Pancreas (tissue), 10 donors: ENCODE results near the gene HUWE1. TPM values are rescaled to one million over a fixed set of nuclear protein-coding genes. Genes with fewer than 3 reads are reported as not detected.

Experiments used
- ATAC-seq, 4 donors: fragments of 200-7000 bp; cut with Tn5 transposase; one replicate each; pipeline versions ENCODE4 v1.8.0 to v1.9.1; 2020; ENCODE audit warnings: mild to moderate bottlenecking in 4 of 4, moderate library complexity in 4 of 4
- DNase-seq, 6 donors: peaks; one replicate each; pipeline ENCODE4 v3.0.0-alpha.2; 2020
- FAIRE-seq: peaks from 2 replicates; lab custom pipeline; 2012; peaks lifted over from hg19 to GRCh38; lab: Jason Lieb, UNC
- H3K27ac ChIP-seq, 4 donors: fragments of 200-600 bp; sonication (generic); 1 replicate in 3 of 4; 2 replicates in 1 of 4; pipeline versions ENCODE4 v1.5.0 to v1.8.0; 2020
- H3K27me3 ChIP-seq, 4 donors: fragments of 200-600 bp; one replicate each; pipeline ENCODE4 v1.8.0; 2021
- H3K36me3 ChIP-seq, 3 donors: fragments of 200-600 bp; sonication (generic) in 1 of 3; one replicate each; pipeline versions ENCODE4 v1.5.0 to v1.8.0; 2020 to 2021
- H3K4me1 ChIP-seq, 3 donors: fragments of 200-600 bp; one replicate each; pipeline ENCODE4 v1.8.0; 2021
- H3K4me3 ChIP-seq, 4 donors: fragments of 200-600 bp; sonication (generic) in 2 of 4; one replicate each; pipeline versions ENCODE4 v1.5.0 to v1.8.0; 2020 to 2021
- H3K9me3 ChIP-seq, 4 donors: fragments of 200-600 bp; one replicate each; pipeline ENCODE4 v1.8.0; 2021
- CTCF ChIP-seq, 4 donors: fragments of 200-600 bp; sonication (generic) in 3 of 4; IDR thresholded peaks; one replicate each; pipeline versions ENCODE4 v1.5.0 to v1.8.0; 2021; ENCODE audit warnings: antibody characterized with exemption in 4 of 4
- WGBS, 2 donors: extraction: QIAGEN DNeasy Blood & Tissue Kit; methylation state at CpG; one replicate each; pipeline ENCODE4 v1.1.7; 2013; 5-methylcytosine and 5-hydroxymethylcytosine counted together
- intact Hi-C, 3 donors: fragments of 100-400 bp; cut with DNase I; formaldehyde crosslinking; loops; one replicate each; pipeline versions ENCODE4 v1.11.1 to v1.14.2; 2022
- polyA plus RNA-seq, 2 donors: library from polyadenylated mRNA; stranded (reverse); fragments of 200-250 nt; gene quantifications; one replicate each; pipeline ENCODE4 v1.2.3, GENCODE V29; 2013
- total RNA-seq, 6 donors: library from RNA; stranded (reverse); fragmentation: NEBNext Ultra II Directional in 4 of 6; extraction: Animal tissue kit (Norgen Biotek cat#: 25700) in 4 of 6; gene quantifications; one replicate each; pipeline versions ENCODE4 v1.2.1 to v1.2.4, GENCODE V29; 2021 to 2023
- donor health status: healthy with polysubstance abuse.
- donor health status: DM: no; HTN: no; CAD: no; lungs with moderate emphysema.
- donor health status: DM: no; HTN: no; CAD: no.
- donor health status: control.
- donor health status: control.
- donor health status: Bipolar disorder and iron deficiency.
- donor health status: DM: yes; HTN: yes; CAD: no.
- donor health status: DM: no; HTN: no; CAD: no.
- donor health status: DM: no; HTN: no; CAD: no.
- donor health status: DM: yes; HTN: yes; CAD: no.

HUWE1 gene
- total and polyA plus RNA-seq, 8 donors: 29.8 to 116 (median 75.1) TPM

- H3K4me1 ChIP-seq: peaks cover 0 to 4% (median 0%) of the 10 kb centered on the region in 3 donors
- FAIRE-seq (peak; percentile 92), DNase-seq (no peak), ATAC-seq (no peak)
- H3K36me3 ChIP-seq: no peaks in the 10 kb centered on the region
- no peaks in the 10 kb centered on the region for H3K9me3 ChIP-seq
- intact Hi-C loops: no loop called here
- no peak overlapping the region for H3K4me3 ChIP-seq
- peaks cover 0 to 6% (median 0%) of the 10 kb centered on the region in 4 donors for H3K27me3 ChIP-seq
- TF ChIP-seq CTCF (IDR thresholded peaks at IDR 0.05): no peak
- H3K27ac ChIP-seq: no peak overlapping the region
These were observed 17.3 kb downstream of the HUWE1 start for GRCh38 chrX:53669258-53669657.

DNA sequence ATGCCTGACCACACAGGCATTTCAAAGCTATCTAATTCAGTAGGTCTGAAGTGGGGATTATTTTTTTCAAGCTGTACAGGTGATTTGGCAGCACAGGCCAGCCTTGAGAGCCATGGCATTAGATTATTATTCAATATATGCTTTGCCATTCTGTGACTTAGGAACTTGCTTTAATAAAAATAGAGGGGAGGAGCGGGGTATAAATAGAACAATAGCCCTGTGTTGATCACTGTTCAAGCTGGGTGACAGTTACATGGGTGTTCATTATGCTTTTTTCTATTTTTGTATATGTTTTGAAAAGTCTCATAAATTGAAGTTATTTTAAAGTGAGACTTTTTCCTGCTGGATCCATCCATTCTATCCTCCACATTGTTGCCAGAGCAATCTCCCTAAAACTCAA, 20.3 kb downstream of the HUWE1 start:
- no peak for TF ChIP-seq CTCF (IDR thresholded peaks at IDR 0.05)
- FAIRE-seq: no peak

DNA sequence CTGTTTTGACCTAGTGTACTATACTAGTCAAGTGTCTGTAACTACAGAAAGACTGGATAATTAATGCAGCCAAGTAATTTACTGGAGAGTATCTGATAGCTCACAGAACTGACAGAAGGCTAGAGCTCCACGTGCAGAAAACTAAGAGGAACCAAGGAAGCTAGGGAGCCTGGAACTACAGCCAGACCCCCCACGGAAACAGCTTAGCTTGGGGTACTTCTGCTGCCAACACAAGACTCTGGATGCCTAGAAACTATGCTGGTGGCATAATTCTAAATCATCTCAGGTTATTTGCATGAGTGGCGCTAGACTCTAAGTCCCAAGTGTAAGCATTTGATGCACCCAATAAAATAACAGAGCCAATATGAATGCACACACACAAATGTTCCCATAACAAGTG, 26.5 kb downstream of the HUWE1 start:
- Histone ChIP-seq H3K4me1 (peaks cover 0 to 4% (median 0%) of the 10 kb centered on the region in 3 donors), H3K36me3 (no peaks in the 10 kb centered on the region), H3K9me3 (no peaks in the 10 kb centered on the region), H3K4me3 (no peak overlapping the region), H3K27ac (no peak overlapping the region), H3K27me3 (peaks cover 0 to 5% (median 0%) of the 10 kb centered on the region in 4 donors)
- 69 to 81% methylated on average over 3 of the region's 3 CpGs for WGBS, 2 donors
- no peak for ATAC-seq
- intact Hi-C loops: no loop called here
- no peak for TF ChIP-seq CTCF (IDR thresholded peaks at IDR 0.05)
- DNase-seq: no peak
- FAIRE-seq: no peak

More for the DNA sequence above, 20.3 kb downstream of the HUWE1 start:
- Histone ChIP-seq H3K4me1 (peaks cover 0 to 4% (median 0%) of the 10 kb centered on the region in 3 donors), H3K9me3 (no peaks in the 10 kb centered on the region), H3K4me3 (no peak overlapping the region), H3K36me3 (no peaks in the 10 kb centered on the region), H3K27me3 (peaks cover 0 to 6% (median 0%) of the 10 kb centered on the region in 4 donors), H3K27ac (no peak overlapping the region)
- intact Hi-C loops: no loop called here
- no peak for ATAC-seq
- WGBS, 2 donors: 75 to 86% methylated on average over 1 of the region's 1 CpG
- DNase-seq: no peak

DNA sequence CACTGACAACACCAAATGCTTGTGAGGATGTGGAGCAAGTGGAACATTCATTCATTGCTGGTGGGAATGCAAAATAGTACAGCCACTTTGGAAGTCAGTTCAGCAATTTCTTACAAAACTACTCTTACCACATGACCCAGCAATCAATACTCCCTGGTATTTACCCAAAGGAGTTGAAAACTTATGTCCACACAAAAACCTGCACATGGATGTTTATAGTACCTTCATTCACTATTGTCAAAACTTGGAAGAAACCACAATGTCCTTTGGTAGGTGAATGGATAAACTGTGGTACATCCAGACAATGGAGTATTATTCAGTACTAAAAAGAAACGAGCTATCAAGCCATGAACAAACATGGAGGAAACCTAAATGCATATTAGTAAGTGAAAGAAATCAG, 27.5 kb downstream of the HUWE1 start:
- no peaks in the 10 kb centered on the region for H3K9me3 ChIP-seq
- intact Hi-C loops: no loop called here
- no peak for TF ChIP-seq CTCF (IDR thresholded peaks at IDR 0.05)
- no peak for ATAC-seq
- 75 to 85% methylated on average over 1 of the region's 1 CpG for WGBS, 2 donors
- H3K4me1 ChIP-seq: peaks cover 0 to 4% (median 0%) of the 10 kb centered on the region in 3 donors
- no peaks in the 10 kb centered on the region for H3K36me3 ChIP-seq
- H3K4me3 ChIP-seq: no peak overlapping the region
- no peak for FAIRE-seq
- no peak overlapping the region for H3K27ac ChIP-seq
- DNase-seq: no peak
- H3K27me3 ChIP-seq: peaks cover 0 to 5% (median 0%) of the 10 kb centered on the region in 4 donors

GRCh38 chrX:53656845-53657244, 29.7 kb downstream of the HUWE1 start:
- ATAC-seq: no peak
- peak; percentile 97 for FAIRE-seq
- H3K27me3 ChIP-seq: peaks cover 0 to 8% (median 0%) of the 10 kb centered on the region in 4 donors
- H3K27ac ChIP-seq: no peak overlapping the region
- H3K4me1 ChIP-seq: peaks cover 0 to 4% (median 0%) of the 10 kb centered on the region in 3 donors
- no peaks in the 10 kb centered on the region for H3K9me3 ChIP-seq
- TF ChIP-seq CTCF (IDR thresholded peaks at IDR 0.05): no peak
- no peak for DNase-seq
- intact Hi-C loops: no loop called here
- H3K36me3 ChIP-seq: no peaks in the 10 kb centered on the region
- 21 to 37% methylated on average over 1 of the region's 1 CpG for WGBS, 2 donors
- H3K4me3 ChIP-seq: no peak overlapping the region
